Measurements from ENCODE around the gene SLC12A7.

SLC12A7 gene

GRCh38 chr5:1060535-1060981, 51.3 kb downstream of the SLC12A7 start:
- DNase-seq: no peak

- no peak for DNase-seq
These were observed 52.0 kb downstream of the SLC12A7 start for GRCh38 chr5:1059884-1060263.

- DNase-seq: no peak
These were observed 52.6 kb downstream of the SLC12A7 start for GRCh38 chr5:1058988-1059883.

GRCh38 chr5:1058083-1058945, 53.5 kb downstream of the SLC12A7 start:
- DNase-seq: no peak

- DNase-seq: no peak
These were observed 54.3 kb downstream of the SLC12A7 start for GRCh38 chr5:1057485-1058082.

- DNase-seq: no peak
These were observed 55.0 kb downstream of the SLC12A7 start for GRCh38 chr5:1056611-1057484.

- no peak for DNase-seq
These were observed 55.8 kb downstream of the SLC12A7 start for GRCh38 chr5:1055896-1056610.

GRCh38 chr5:1054799-1055775, 56.8 kb downstream of the SLC12A7 start:
- DNase-seq: no peak

GRCh38 chr5:1054018-1054798, 57.7 kb downstream of the SLC12A7 start:
- no peak for DNase-seq

- DNase-seq: no peak
These were observed 58.4 kb downstream of the SLC12A7 start for GRCh38 chr5:1053391-1054017.

GRCh38 chr5:1052641-1053390, 59.0 kb downstream of the SLC12A7 start:
- no peak for DNase-seq

GRCh38 chr5:1052076-1052475, 59.8 kb downstream of the SLC12A7 start:
- no peak for DNase-seq

- no peak for DNase-seq
These were observed 60.5 kb downstream of the SLC12A7 start for GRCh38 chr5:1051366-1051720.

- DNase-seq: no peak
These were observed 61.2 kb downstream of the SLC12A7 start for GRCh38 chr5:1050423-1051365.

GRCh38 chr5:1048861-1049838, 62.7 kb downstream of the SLC12A7 start:
- no peak for DNase-seq

All from T-helper 1 cell (primary cell).